CD4-positive, alpha-beta T cell treated with Interleukin-21 for 1 hour (primary cell): ENCODE measurements around the gene TGFBR3.

Experiments used
- DNase-seq: peaks from one replicate; pipeline ENCODE4 v3.0.0-alpha.2; 2020

The TGFBR3 gene

GRCh38 chr1:91821126-91821868 is 64.7 kb downstream of the TGFBR3 start:
- no peak for DNase-seq

- DNase-seq = no peak
Observed at GRCh38 chr1:91819038-91819788, 66.7 kb downstream of the TGFBR3 start.

GRCh38 chr1:91818713-91818975 is 67.3 kb downstream of the TGFBR3 start:
- no peak for DNase-seq

- DNase-seq = no peak
Observed at GRCh38 chr1:91817211-91817905, 68.6 kb downstream of the TGFBR3 start.

- DNase-seq = no peak
Observed at GRCh38 chr1:91816031-91816430, 69.9 kb downstream of the TGFBR3 start.

- no peak for DNase-seq
Observed at GRCh38 chr1:91814448-91814847, 71.5 kb downstream of the TGFBR3 start.

GRCh38 chr1:91813813-91814212 is 72.1 kb downstream of the TGFBR3 start:
- DNase-seq = no peak

- DNase-seq = no peak
Observed at GRCh38 chr1:91811363-91812025, 74.5 kb downstream of the TGFBR3 start.

- no peak for DNase-seq
Observed at GRCh38 chr1:91809317-91809716, 76.6 kb downstream of the TGFBR3 start.

GRCh38 chr1:91807921-91808620 is 77.9 kb downstream of the TGFBR3 start:
- DNase-seq = no peak

GRCh38 chr1:91806769-91807700 is 78.9 kb downstream of the TGFBR3 start:
- no peak for DNase-seq

- DNase-seq = no peak
Observed at GRCh38 chr1:91806181-91806768, 79.7 kb downstream of the TGFBR3 start.

- DNase-seq = peak; percentile 38
Observed at GRCh38 chr1:91805311-91805801, 80.6 kb downstream of the TGFBR3 start.

GRCh38 chr1:91804546-91805023 is 81.4 kb downstream of the TGFBR3 start:
- DNase-seq = peak; percentile 88

- peak; percentile 85 for DNase-seq
Observed at GRCh38 chr1:91803847-91804545, 82.0 kb downstream of the TGFBR3 start.

GRCh38 chr1:91803123-91803522 is 82.8 kb downstream of the TGFBR3 start:
- DNase-seq = peak; percentile 10

GRCh38 chr1:91801496-91802115 is 84.3 kb downstream of the TGFBR3 start:
- no peak for DNase-seq

GRCh38 chr1:91799863-91800262 is 86.1 kb downstream of the TGFBR3 start:
- DNase-seq = no peak

- no peak for DNase-seq
Observed at GRCh38 chr1:91799159-91799558, 86.8 kb downstream of the TGFBR3 start.

GRCh38 chr1:91798740-91799139 is 87.2 kb downstream of the TGFBR3 start:
- DNase-seq = no peak
